GM21723 (cell line): Measurements from ENCODE around the gene ESPN.

ENCODE experiments used
- ATAC-seq: cut with Tn5 transposase; IDR thresholded peaks from one replicate; pipeline ENCODE4 v1.9.1; 2021; ENCODE audit warnings: mild to moderate bottlenecking, moderate library complexity; ENCODE audit not compliant: unreplicated experiment

Gene ESPN

DNA sequence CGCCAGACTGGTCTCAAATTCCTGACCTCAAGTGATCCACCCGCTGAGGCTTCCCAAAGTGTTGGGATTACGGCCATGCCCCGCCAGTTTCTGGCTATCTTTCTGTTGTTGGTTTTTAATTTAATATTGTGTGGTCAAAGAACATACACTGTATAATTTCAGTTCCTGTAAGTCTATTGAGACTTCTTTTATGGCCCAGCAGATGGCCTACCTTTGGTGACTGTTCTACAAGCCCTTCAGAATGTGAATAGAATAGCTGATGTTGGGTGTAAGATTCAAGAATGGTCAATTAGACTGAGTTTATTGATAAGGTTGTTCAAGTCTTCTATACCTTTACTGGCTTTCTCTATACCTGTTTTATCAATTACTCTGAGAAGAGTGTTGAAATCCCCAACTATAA lies 15.5 kb upstream of the ESPN start:
- no peak for ATAC-seq

DNA sequence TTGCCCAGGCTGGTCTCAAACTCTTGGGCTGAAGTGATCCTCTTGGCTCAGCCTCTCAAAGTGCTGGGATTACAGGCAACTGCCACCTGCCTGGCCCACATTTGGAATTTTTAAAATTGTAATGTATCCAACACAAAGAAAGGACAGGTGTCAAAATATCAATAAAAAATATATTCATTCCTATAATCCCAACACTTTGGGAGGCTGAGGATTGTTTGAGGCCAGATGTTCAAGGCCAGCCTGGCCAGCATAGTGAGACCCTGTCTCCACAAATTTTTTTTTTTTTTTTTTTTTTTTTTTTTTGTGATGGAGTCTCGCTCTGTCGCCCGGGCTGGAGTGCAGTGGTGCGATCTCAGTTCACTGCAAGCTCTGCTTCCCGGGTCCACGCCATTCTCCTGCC lies 14.8 kb upstream of the ESPN start:
- ATAC-seq = no peak

DNA sequence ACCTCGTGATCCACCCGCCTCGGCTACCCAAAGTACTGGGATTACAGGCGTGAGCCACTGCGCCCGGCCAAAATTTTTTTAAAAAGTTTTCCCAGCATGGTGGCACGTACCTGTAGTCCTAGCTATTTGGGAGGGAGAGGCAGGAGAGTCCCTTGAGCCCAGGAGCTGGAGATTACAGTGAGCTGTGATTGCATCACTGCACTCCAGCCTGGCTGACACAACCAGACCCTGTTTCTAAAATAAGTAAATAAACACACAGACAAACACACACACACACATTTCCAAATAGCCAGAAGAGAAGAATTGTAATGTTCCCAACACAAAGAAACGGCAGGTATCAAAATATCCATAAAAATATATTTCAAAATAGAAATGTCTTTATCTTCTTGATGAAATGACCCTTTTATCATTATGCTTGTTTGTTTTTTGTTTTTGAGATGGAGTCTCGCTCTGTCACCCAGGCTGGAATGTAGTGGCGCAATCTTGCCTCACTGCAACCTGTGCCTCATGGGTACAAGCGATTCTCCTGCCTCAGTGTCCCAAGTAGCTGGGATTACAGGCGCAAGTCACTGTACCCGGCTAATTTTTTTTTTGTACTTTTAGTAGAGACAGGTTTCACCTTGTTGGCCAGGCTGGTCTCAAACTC lies 14.2 kb upstream of the ESPN start:
- no peak for ATAC-seq

DNA sequence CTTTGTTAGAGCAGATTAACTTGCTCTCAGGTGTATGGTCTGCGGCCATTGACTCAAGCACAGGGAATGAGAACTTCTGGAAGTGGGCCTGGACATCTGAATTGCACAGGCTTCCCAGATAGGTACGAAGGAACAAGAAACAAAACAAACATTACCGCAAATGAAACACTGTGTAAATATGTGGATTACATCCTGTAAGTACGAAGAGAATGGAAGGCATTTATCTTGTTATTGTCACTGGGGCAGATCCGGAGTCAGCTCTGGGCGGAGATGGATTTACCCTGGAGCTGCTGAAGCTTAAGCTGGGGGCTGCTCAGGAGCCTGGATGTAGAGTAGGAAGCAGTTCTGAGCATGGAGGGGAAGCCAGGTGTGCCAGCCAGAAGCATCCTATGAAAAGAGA lies 11.7 kb upstream of the ESPN start:
- ATAC-seq = no peak

DNA sequence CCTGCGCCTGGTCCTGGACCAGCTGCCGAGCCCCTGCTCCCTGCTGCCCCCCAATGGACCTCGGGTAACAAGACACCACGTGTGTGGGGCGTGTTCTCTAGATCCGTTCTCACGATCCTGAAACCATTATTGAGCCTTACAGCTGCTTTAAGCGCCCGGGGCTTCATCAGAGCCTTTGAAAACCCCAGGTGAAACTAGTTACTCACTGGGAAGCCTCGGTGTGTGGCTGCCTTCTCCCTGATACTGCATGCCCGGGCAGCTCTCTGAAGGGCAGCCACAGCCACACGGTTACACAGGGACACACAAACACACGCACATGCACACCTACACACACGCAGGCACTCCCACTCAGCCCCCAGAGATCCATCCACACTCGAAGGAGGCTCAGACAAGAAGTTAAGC lies 10.1 kb upstream of the ESPN start:
- peak; percentile 77 for ATAC-seq

DNA sequence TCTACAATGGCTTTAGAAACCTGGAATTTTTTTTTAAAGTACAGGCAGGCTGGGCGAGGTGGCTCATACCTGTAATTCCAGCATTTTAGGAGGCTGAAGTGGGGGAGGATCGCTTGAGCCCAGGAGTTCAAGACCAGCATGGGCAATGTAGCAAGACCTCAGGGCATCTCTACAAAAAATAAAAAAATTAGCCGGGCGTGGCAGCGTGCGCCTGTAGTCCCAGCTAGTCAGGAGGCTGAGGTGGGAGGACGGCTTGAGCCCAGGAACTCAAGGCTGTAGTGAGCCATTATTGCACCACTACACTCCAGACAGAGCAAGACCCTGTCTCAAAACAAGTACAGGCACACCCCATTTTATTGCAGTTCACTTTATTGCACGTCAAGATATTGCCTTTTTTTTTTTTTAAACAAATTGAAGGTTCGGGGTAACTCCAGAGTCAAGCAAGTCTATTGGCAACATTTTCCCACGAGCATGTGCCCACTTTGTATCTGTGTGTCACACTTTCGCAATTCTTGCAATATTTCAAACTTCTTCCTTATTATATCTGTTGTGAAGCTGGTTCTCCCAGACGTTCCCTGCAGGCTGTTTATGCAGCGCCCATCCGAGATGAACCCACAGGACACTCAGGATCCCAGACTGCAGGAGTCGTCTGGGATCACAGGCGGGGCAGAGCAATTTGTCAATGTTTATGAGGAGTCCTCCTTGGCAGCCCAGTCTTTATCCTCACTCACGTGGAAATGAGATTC lies 9.5 kb upstream of the ESPN start:
- ATAC-seq = no peak

DNA sequence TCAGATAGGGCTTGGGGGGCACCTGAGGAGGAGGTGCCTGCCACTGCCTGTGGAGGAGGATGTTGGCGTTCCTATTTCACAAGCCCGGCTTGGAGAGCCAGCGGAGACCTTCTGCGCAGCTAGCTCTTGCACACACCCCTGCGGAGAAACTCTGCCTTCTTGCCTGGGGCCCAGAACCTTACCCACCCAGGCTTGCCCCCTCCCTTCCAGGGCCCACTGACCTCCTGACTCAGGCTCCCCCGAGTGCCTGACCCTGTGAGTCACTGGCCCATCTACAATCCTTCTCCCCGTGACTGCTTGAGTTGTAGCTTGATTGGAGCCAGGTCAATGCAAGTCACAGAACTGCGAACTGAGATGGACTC lies 8.3 kb upstream of the ESPN start:
- no peak for ATAC-seq

DNA sequence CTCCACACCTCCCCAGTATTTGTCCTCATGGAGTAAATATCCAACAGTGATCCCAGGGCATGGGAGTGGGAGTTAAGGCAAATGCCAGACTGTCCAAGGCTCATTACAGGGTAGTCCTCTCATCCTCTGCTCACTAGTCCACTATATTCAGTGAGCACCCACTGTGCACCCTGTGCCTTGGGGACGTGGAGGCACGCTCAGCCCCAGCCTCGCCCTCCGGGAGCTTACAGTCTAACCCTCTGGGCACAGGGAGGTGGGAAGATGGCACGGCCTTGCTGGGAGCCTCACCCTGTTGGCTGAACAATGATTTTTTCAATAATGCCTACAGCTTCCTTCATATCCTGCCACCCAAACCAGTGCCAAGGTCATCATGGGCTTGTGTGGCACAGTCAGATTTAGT lies 7.7 kb upstream of the ESPN start:
- ATAC-seq = no peak

DNA sequence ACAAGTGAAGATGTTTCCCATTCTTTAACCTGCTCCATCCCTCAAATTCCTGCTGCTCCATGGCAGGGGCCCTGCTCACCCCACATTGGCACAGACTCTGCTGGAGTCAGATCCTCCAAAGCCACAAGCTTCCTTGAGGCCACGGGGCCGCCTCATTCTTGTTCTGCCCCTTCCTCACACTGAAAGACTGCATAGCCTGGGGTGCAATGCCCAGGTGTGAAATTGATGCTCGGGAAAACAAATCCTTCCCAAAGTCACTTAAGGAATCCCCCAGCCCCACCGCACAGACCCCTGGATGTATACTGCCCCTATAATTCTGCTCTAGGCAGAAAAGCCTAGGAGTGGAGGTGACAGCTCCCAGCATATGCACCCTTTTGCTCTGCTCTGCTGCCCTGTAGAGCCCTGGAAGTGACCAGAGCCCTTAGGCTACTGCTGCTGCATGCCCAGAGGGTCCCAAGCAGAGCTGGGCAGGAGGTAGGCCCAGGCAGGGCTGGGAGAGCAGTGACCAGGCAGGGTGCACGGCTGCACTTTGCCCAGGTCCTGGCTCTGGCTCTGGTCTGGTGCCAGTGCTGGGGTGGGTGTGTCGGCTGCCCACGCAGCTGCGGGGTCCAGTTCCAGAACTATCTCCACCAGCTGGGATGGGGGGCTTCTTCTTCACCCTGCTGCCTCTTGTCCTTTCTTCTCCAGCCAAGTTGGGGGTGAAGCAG lies 6.5 kb upstream of the ESPN start:
- ATAC-seq = no peak

DNA sequence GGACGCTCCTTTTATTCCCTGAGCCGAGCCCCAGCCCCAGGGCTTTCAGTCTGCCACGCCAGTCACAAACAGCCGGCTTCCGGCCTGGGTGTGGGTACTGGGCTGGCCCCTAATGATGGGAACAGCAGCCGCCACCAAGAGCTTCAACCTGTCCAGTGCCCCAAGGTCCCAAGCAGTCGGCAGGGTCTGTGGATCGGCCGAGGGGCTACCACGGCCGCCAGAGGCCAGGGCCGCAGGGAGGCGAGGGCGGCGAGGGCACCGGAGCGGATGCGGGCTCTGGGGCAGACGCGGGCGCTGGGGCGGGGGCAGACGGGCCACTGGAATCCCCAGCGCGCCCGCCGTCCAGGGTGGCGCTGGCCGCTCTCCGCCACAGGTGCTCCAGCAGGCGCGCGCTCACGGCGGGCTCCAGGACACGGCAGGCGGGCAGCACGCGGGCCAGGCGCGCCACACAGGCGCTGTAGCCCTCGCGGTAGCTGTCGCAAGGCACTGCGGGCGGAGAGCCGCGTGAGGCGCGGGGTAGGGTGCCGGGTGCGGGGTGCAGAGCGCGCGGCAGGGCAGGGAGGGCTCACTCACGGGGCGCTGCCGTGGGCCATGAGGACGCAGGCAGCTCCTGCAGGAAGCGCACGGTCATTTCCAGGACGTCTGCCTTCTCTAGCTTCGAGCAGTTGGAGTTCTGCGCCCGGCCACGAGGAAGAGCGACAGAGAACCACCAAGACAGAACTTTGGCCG lies 5.7 kb upstream of the ESPN start:
- ATAC-seq = no peak

DNA sequence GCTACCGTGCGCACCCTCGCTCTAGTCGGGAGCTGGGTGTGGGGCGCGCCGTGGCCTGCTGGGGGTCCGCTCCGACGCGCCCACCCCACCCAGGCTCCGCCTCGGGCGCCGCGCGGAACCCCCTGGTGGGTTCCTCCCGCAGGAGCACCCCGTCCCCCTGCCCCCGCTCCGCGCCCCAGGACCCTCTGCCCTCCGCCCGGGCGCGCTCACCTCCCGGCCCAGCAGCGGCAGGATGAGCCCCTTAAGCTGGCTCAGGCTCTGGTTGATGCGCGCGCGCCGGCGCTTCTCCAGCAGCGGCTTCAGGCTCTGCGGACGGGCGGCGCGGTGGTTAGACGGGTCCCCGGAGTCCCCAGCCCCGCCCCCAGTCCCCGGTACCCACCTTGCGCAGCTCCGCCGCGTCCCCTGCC lies 5.2 kb upstream of the ESPN start:
- no peak for ATAC-seq

DNA sequence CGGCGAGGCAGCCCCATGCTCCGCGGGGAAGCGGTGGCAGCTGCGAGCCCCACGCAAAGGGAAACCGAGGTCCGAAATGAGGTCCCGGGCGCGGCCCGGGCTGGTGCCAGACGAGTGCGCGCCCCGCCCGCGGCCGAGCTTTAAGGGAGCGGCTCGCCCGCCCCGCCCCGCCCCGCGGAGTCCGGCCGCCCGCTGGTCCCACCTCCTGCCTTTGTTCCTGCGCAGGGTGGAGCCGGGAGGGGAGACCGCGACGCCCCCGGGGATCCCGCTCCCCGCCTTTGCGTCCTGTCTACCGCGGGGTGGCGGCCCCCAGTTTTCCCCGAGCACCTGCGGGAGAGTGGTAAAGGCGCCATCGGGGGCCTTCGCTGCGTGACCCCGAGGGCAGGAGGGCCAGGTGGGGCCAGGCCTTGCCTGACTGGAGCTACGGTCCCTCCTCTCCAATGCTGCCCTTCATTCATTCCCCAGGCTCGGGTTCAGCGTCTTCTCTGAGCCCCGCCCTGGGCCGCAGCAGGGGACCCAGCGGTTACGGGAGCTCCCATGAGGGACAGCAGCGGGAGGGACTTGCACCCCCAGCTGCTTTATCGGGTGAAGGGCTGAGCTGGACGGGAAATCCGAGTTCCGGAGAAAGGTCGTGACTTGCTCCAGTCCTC lies 4.6 kb upstream of the ESPN start, which contains the start of gene HES2:
Gene HES2 (minus strand): TSS at position 116 of the 650 bp plus-strand sequence. CDS start 99 bp downstream, at position 17.
- ATAC-seq = no peak

DNA sequence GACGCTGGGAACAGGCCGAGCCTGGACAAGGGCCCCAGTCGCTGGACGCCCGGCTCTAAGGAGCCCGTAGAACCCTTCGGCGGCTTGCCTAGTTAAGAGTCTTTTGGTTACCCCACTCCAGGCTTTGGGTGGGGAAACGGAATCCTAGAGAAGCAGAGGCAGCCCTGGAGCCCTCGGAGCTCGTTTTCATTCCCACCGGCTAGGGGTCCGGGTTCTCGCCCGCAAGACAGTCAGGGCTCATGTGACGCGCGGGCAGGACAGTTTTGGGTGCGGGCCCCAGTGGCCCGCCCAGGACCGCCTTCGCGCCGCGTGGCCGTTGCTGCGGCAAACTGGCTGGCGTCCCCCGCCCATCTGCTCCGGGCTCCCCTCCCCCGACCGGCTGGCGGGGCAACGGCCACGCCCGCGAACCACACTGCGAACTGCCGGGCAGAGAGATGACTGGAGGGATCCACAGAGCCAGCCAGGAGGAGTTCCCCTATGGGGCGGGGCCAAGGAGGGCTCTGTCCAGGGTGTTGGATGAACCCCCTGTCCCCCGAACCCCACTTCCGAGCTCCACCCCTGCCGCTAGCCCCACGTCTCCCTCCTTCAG lies 4.0 kb upstream of the ESPN start:
- no peak for ATAC-seq

DNA sequence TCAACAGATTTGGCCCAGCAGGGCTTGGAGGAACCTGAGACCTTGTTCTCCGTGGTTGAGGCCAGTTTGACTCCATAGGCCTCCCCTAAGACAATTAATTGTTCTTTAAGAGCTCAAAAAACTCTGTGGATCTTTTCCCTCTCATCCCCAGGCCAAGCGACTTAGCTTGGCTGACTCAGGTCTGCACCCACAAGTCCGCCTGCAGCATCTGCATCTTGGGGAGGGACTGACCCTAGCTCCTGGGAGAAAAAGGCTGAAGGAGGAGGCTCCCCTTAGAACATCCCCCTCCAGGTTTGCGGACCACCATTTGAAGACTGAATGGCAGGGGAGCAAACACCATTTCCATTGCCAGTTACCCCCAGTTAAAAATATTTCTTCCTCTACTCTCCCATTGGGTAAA lies 3.3 kb upstream of the ESPN start:
- no peak for ATAC-seq

DNA sequence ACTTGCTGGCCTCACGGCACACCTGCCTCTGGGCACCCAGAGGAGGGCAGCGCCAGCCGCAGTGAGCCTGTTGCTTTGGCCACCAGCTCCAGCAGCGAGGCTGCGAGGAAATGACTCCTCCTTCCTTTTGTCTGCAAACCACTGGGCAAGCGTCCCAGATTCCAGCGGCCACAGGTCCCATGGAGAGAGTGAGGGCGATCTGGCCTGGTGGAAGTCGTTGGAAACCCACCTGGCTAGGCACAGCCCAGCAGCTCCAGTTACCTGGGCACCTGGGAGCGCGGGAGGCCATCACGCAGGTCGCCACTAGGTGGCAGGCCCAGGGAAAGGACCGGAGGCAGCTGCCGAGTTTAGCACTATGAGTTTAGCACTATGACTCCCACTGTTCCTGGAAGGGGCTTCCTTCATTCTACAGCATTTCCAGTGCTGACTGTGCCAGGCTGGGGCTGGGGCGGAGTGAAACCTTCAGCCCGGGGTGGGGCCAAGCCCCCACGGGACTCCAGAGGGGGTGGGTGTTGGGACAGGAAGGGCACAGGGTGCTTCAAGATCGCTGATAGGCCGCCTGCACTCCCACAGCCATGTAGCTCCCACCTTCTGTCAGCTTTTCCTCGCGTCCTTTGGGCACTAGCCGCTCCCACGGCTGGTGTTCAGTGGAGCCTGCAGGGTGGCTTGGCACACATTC lies 1.1 kb upstream of the ESPN start:
- no peak for ATAC-seq

DNA sequence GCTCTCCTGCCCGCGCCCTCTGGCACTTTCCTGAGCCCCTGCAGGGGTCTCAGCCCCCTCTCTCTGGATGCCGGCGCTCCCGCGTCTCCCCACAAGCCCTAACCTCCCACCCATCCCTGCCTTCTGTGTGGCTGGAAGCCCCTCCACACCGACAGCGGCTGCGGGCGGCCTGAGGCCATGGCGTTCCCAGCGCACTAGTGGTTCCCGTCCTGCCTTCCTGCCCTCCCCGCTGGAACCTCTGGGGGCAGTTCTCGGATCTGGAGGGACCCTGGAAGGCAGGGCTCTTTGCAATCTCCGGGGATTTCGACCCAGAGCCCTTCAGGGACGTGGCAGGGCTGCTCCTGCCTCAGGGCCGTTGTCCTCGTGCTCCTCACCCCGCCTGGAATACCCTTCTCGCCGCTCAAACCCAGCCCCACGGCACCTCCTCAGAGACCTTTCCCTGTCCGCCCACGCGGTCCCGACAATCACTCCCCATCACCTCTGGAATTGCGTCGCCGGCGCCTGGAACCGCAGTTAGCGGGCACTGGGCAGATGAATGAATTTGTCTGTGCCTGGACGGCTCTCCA lies 493 bp upstream of the ESPN start:
- ATAC-seq = no peak

DNA sequence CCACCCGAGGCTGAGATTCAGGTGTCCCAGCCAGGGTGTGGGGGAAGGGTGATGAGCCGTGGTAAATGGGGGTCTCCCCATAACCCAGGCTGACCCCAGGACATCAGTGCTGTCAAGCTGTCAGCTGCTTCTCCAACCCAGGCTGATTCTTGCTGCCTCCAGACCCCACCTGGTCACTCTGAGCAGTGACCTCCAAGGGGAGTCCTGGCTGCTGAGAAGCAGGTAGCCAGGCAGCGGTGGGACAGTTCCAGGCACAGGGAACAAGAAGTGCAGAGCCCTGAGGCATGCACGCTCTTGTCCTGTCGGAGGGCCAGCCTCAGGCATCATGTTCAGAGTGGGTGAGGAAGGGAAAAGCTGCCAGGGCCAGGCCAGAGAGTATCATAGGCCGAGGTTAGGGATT lies 1.1 kb downstream of the ESPN start:
- no peak for ATAC-seq

DNA sequence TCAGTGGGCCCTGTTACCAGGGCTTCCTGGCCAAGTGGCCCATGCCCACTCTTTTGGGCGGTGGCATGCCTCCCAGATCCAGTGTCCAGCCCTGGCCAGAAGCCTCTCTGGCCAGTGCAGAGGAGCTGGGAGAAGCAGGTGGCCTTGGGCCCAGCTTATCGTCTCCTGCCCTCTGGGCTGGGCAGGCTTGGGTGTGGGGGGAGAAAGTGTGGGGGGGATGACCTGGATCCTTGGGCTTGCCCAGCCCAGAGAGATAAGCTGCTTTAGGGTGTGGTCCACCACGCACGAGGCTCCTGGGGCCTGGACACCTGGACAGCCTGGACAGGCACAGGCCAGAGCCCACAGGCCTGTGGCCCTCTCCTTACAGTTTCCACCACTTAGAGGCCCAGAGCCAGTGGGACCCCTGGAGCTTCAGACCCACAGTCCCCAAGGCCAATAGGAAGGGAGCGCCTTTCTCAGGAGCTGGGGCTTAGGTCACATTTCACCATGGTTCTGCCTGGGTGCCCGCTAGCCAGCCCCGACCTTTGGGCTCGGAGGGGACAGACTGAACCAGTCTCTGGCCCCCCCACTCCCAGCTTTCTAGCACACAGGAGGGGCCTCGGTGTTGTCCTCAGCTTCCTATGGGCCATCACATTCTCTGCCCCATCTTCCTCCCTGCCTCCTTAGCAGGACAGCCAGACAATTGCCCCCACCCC lies 1.8 kb downstream of the ESPN start:
- ATAC-seq = no peak

DNA sequence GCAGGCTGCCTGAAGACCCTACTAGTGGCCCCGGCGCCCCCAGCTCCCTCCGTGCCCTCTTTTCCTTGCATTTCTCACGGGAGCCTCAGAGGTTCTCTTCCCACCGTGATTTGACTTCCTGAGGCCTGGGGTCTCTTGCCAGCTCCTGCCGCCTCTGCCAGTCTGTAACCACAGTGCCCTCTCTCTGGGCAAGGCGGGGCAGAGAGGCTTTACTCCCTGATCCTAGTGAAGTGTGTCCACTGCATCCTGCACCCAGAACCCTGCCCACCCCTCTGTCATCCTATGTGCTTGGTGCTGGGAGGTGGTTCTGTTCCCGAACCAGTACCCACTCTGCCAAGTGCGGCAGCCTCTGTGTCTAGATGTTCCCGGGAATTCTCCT lies 2.4 kb downstream of the ESPN start:
- ATAC-seq = no peak
